H1 (cell line): ENCODE data around the gene TBX3. TPM values are rescaled to one million over a fixed set of nuclear protein-coding genes. Genes with fewer than 3 reads are reported as not detected.

Experiments used
- CTCF ChIA-PET: fragments of 300-600 bp; sonication (Branson Sonifier 250); formaldehyde crosslinking; loops from one replicate; lab custom pipeline; 2021; ENCODE audit not compliant: partially characterized antibody; lab: Charles Lee
- POLR2A ChIA-PET: fragments of 300-600 bp; sonication (Branson Sonifier 250); formaldehyde crosslinking; loops from one replicate; lab custom pipeline; 2021; ENCODE audit warnings: inconsistent platforms; ENCODE audit not compliant: partially characterized antibody; lab: Charles Lee
- DNase-seq, 2 experiments: peaks; one replicate each; pipeline versions ENCODE4 v3.0.0 to v3.0.0-alpha.2; 2010 to 2022; ENCODE audit warnings: low spot score in 2 of 2, low read depth in 1 of 2, mixed read lengths in 1 of 2
- FAIRE-seq: peaks from 2 replicates; lab custom pipeline; 2011; peaks lifted over from hg19 to GRCh38; lab: Jason Lieb, UNC
- H2AFZ ChIP-seq: 2 replicates; pipeline ENCODE4 v1.8.1; 2012; ENCODE audit warnings: low read length, inconsistent platforms
- H2AK5ac ChIP-seq: 2 replicates; pipeline ENCODE4 v1.6.1; 2013; ENCODE audit warnings: low read depth, low read length
- H2BK120ac ChIP-seq: replicated peaks from 2 replicates; pipeline ENCODE3; 2013; ENCODE audit warnings: low read depth, low read length, inconsistent platforms
- H2BK12ac ChIP-seq: 2 replicates; pipeline ENCODE4 v1.6.1; 2013; ENCODE audit warnings: low read depth, low read length
- H2BK15ac ChIP-seq: 2 replicates; pipeline ENCODE4 v1.6.1; 2013; ENCODE audit warnings: low read length
- H2BK20ac ChIP-seq: 2 replicates; pipeline ENCODE4 v1.6.1; 2013; ENCODE audit warnings: low read length
- H2BK5ac ChIP-seq: 2 replicates; pipeline ENCODE4 v1.6.1; 2013; ENCODE audit warnings: low read depth, low read length
- H3K14ac ChIP-seq: 2 replicates; pipeline ENCODE4 v1.6.1; 2013; ENCODE audit warnings: inconsistent platforms; ENCODE audit not compliant: insufficient read length
- H3K18ac ChIP-seq: 2 replicates; pipeline ENCODE4 v1.6.1; 2013; ENCODE audit warnings: low read length; ENCODE audit errors: extremely low read depth
- H3K23ac ChIP-seq: 2 replicates; pipeline ENCODE4 v1.6.1; 2013; ENCODE audit warnings: inconsistent platforms; ENCODE audit not compliant: insufficient read length
- H3K23me2 ChIP-seq: 2 replicates; pipeline ENCODE4 v1.6.1; 2013; ENCODE audit warnings: low read depth, low read length
- H3K27ac ChIP-seq: 2 replicates; pipeline ENCODE4 v1.6.1; 2011; ENCODE audit warnings: low read depth, low read length, inconsistent platforms
- H3K27me3 ChIP-seq, 4 experiments: replicated peaks in 1 of 4; 1 replicate in 1 of 4; 2 replicates in 3 of 4; pipeline versions ENCODE4 v1.6.1 to v1.8.1; 2011 to 2013; ENCODE audit warnings: low read length in 3 of 4, mild to moderate bottlenecking in 3 of 4, inconsistent platforms in 2 of 4, mixed read lengths in 2 of 4, moderate library complexity in 1 of 4; ENCODE audit not compliant: control insufficient read depth in 3 of 4, insufficient read depth in 3 of 4; ENCODE audit errors: extremely low read depth in 1 of 4
- H3K36me3 ChIP-seq, 4 experiments: 2 replicates each; pipeline versions ENCODE4 v1.6.1 to v1.8.1; 2011 to 2013; ENCODE audit warnings: mild to moderate bottlenecking in 4 of 4, low read length in 3 of 4, moderate library complexity in 2 of 4, control low read depth in 1 of 4, inconsistent platforms in 1 of 4; ENCODE audit not compliant: insufficient read depth in 4 of 4, control insufficient read depth in 2 of 4
- H3K4ac ChIP-seq: replicated peaks from 2 replicates; pipeline ENCODE3; 2013; ENCODE audit warnings: low read length, low read depth, mixed read lengths, inconsistent platforms; ENCODE audit not compliant: insufficient read length
- H3K4me1 ChIP-seq, 4 experiments: replicated peaks in 1 of 4; 1 replicate in 1 of 4; 2 replicates in 3 of 4; pipeline versions ENCODE4 v1.6.1 to v1.8.1; 2011 to 2013; ENCODE audit warnings: low read length in 3 of 4, inconsistent platforms in 2 of 4, mixed read lengths in 1 of 4; ENCODE audit not compliant: insufficient read depth in 4 of 4, control insufficient read depth in 3 of 4
- H3K4me2 ChIP-seq, 2 experiments: 2 replicates each; pipeline versions ENCODE4 v1.6.1 to v1.8.1; 2011 to 2013; ENCODE audit warnings: low read depth in 2 of 2, low read length in 2 of 2, control low read depth in 1 of 2, inconsistent platforms in 1 of 2, mild to moderate bottlenecking in 1 of 2; ENCODE audit not compliant: insufficient read depth in 1 of 2
- H3K4me3 ChIP-seq, 4 experiments: fragments of 200-600, 300-600 bp in 1 of 4; sonication (generic), shearing (Covaris generic), sonication (Bioruptor Twin) in 1 of 4; 2 replicates each; pipeline versions ENCODE4 v1.5.1 to v1.8.1; 2011 to 2016; ENCODE audit warnings: low read length in 4 of 4, low read depth in 3 of 4, control low read depth in 2 of 4, inconsistent platforms in 2 of 4, mild to moderate bottlenecking in 2 of 4, mixed read lengths in 1 of 4, moderate library complexity in 1 of 4; ENCODE audit not compliant: insufficient read depth in 2 of 4; ENCODE audit errors: extremely low read depth in 1 of 4
- H3K56ac ChIP-seq: replicated peaks from 2 replicates; pipeline ENCODE3; 2013; ENCODE audit warnings: low read depth, mild to moderate bottlenecking, mixed read lengths, low read length, inconsistent platforms; ENCODE audit not compliant: insufficient read length
- H3K79me1 ChIP-seq: 2 replicates; pipeline ENCODE4 v1.6.1; 2013; ENCODE audit warnings: low read depth, low read length, control low read depth
- H3K79me2 ChIP-seq, 2 experiments: 2 replicates each; pipeline versions ENCODE4 v1.6.1 to v1.8.1; 2012 to 2013; ENCODE audit warnings: low read length in 2 of 2, mild to moderate bottlenecking in 2 of 2, inconsistent platforms in 1 of 2; ENCODE audit not compliant: insufficient read depth in 2 of 2, control insufficient read depth in 1 of 2
- H3K9ac ChIP-seq, 4 experiments: replicated peaks in 1 of 4; 1 replicate in 1 of 4; 2 replicates in 3 of 4; pipeline versions ENCODE4 v1.6.1 to v1.8.1; 2011 to 2013; ENCODE audit warnings: low read depth in 3 of 4, low read length in 3 of 4, control low read depth in 2 of 4, mild to moderate bottlenecking in 2 of 4, moderate library complexity in 2 of 4, inconsistent platforms in 1 of 4; ENCODE audit errors: extremely low read depth in 1 of 4
- H3K9me3 ChIP-seq, 2 experiments: 2 replicates each; pipeline versions ENCODE4 v1.6.1 to v1.8.1; 2012 to 2013; ENCODE audit warnings: mild to moderate bottlenecking in 2 of 2, moderate library complexity in 2 of 2, control low read depth in 1 of 2, inconsistent platforms in 1 of 2, low read depth in 1 of 2, low read length in 1 of 2, mixed read lengths in 1 of 2; ENCODE audit not compliant: insufficient read depth in 2 of 2
- H4K20me1 ChIP-seq, 2 experiments: replicated peaks in 1 of 2; 2 replicates each; pipeline versions ENCODE3 to v1.8.1; 2011 to 2013; ENCODE audit warnings: inconsistent platforms in 2 of 2, low read length in 2 of 2, mild to moderate bottlenecking in 1 of 2; ENCODE audit not compliant: insufficient read depth in 2 of 2, control insufficient read depth in 1 of 2
- H4K5ac ChIP-seq: 2 replicates; pipeline ENCODE4 v1.6.1; 2013; ENCODE audit warnings: low read length, low read depth, mixed read lengths, inconsistent platforms; ENCODE audit not compliant: insufficient read length
- H4K8ac ChIP-seq: 2 replicates; pipeline ENCODE4 v1.8.0; 2013; ENCODE audit warnings: mild to moderate bottlenecking, moderate library complexity, low read length, inconsistent platforms; ENCODE audit not compliant: insufficient read depth; ENCODE audit errors: extremely low read depth
- H4K91ac ChIP-seq: replicated peaks from 2 replicates; pipeline ENCODE3; 2013; ENCODE audit warnings: low read length, mixed read lengths, inconsistent platforms; ENCODE audit not compliant: insufficient read length
- E2F6 ChIP-seq: IDR thresholded peaks from 2 replicates; pipeline ENCODE4 v1.6.1; 2012; ENCODE audit warnings: inconsistent platforms
- SRF ChIP-seq: IDR thresholded peaks from 2 replicates; pipeline ENCODE4 v1.6.1; 2011; ENCODE audit warnings: mild to moderate bottlenecking, low read depth, low read length, moderate library complexity
- TCF12 ChIP-seq: IDR thresholded peaks from 2 replicates; pipeline ENCODE4 v1.6.1; 2011; ENCODE audit warnings: low read depth, mild to moderate bottlenecking, low read length
- whole genome bisulfite sequencing, 2 experiments: shearing (Covaris generic) in 1 of 2; methylation state at CpG; one replicate each; pipeline versions ENCODE4 v1.1.6 to v1.1.7; 2013 to 2015; ENCODE audit warnings: low lambda C conversion rate in 2 of 2, mixed read lengths in 2 of 2, inconsistent platforms in 1 of 2, low coverage in 1 of 2, missing lambda C conversion rate in 1 of 2; ENCODE audit not compliant: insufficient replicate concordance in 2 of 2, insufficient coverage in 1 of 2, insufficient read length in 1 of 2; ENCODE audit errors: extremely low coverage in 1 of 2, missing lambda C conversion rate in 1 of 2; 5-methylcytosine and 5-hydroxymethylcytosine counted together
- polyA plus RNA-seq, 7 experiments: library from polyadenylated mRNA; depleted of rRNA in 3 of 7; stranded (reverse) in 5 of 7; unstranded in 2 of 7; fragments of >200 nt in 5 of 7; fragments of 200-250 nt in 2 of 7; gene quantifications; 1 replicate in 5 of 7; 2 replicates in 1 of 7; 4 replicates in 1 of 7; pipeline versions ENCODE4 v1.2.1 to v1.2.3, GENCODE V29; 2011 to 2013; ENCODE audit warnings: missing spikeins in 2 of 7, mixed read lengths in 2 of 7
- total RNA-seq: library from RNA; stranded (reverse); fragmentation: NEBNext Ultra II Directional; extraction: Animal tissue kit (Norgen Biotek cat#: 25700); gene quantifications from 2 replicates; pipeline ENCODE4 v1.2.1, GENCODE V29; 2021

TBX3 gene
- total and polyA plus RNA-seq, 2 of the 8 experiments (the other 6 are each of a cell fraction or from before 2014, with no cell fraction given) = 0.09 to 1.0 TPM

DNA sequence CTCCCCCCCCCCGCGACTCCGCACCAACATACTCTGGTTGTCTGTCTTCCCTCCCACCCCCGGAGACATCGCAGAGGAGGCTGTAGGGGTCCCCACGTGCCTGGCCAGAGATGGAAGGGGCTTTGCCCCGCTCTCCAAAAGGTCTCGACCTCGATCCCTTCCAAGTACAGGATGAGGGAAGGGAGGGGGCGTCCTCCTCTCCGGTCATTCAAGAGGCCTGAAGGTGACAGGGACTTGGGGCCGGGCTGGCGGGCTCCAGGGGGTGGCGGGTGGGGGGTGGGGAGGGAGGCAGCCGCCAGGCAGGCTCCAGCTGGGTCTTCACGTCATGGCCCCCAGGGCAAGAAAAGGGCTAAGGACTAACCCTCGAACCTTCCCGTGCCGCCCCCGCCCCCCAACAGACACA is 15.1 kb downstream of the TBX3 start:
- Histone ChIP-seq H3K9me3 (no peaks in the 10 kb centered on the region), H2AK5ac (no peak overlapping the region), H4K8ac (no peak overlapping the region), H2BK120ac (no peak overlapping the region), H3K14ac (no peak overlapping the region), H3K4ac (no peak overlapping the region), H3K23ac (no peak overlapping the region), H3K23me2 (no peaks in the 10 kb centered on the region; the same call in 1 of the 2 replicates), H2BK12ac (no peak overlapping the region), H2BK15ac (no peak overlapping the region), H2AFZ (no peak overlapping the region), H3K4me2 (peak overlapping the region; percentile 56 to 71), H3K4me1 (peaks cover 0 to 41% (median 22%) of the 10 kb centered on the region in 4 experiments; a peak in 6 of 7 replicates), H2BK5ac (no peak overlapping the region), H3K18ac (no peak overlapping the region), H3K9ac (no peak overlapping the region), H3K79me1 (no peaks in the 10 kb centered on the region), H3K4me3 (peak overlapping the region in 1 of 4 experiments; percentile 54; a peak in 3 of 8 replicates), H3K56ac (no peak overlapping the region), H4K20me1 (peaks cover 11 to 12% of the 10 kb centered on the region in 2 experiments), H4K91ac (no peak overlapping the region), H3K79me2 (no peaks in the 10 kb centered on the region), H3K27me3 (peaks cover 70 to 91% (median 88%) of the 10 kb centered on the region in 4 experiments), H4K5ac (no peak overlapping the region), H2BK20ac (no peak overlapping the region), H3K27ac (no peak overlapping the region), H3K36me3 (no peaks in the 10 kb centered on the region)
- DNase-seq (no peak), FAIRE-seq (no peak)
- peak; percentile 30; the same call in 1 of the 2 replicates for TF ChIP-seq E2F6
- TF ChIP-seq TCF12 = no peak
- no peak for TF ChIP-seq SRF
- ChIA-PET CTCF (interaction anchor here (0.6 to 2.5 kb wide), 16 partner anchors 10 to 539 kb away, joined by 3 to 8 read pairs (median 3); partner anchors contain the start of gene TBX3), POLR2A (interaction anchor here (1.5 to 5.9 kb wide), 2 partner anchors 10 to 14 kb away, joined by 4 to 45 read pairs; partner anchors contain the start of gene TBX3)
- whole genome bisulfite sequencing, 2 experiments = 0% methylated on average over 8 of the region's 20 CpGs; no CpG with 5 or more reads in 1 of the 2 experiments
